DOHH2 (cell line): ENCODE data around the gene GEMIN7.

Experiments used
- H3F3A ChIP-seq: fragments of 200-600 bp; sonication (generic), shearing (Covaris generic); 2 replicates; pipeline ENCODE4 v1.6.0; 2016; ENCODE audit warnings: antibody characterized with exemption, mild to moderate bottlenecking; ENCODE audit not compliant: control insufficient read depth, insufficient read depth
- H3K27ac ChIP-seq: fragments of 200-600 bp; sonication (generic); 2 replicates; pipeline ENCODE4 v1.5.1; 2014; ENCODE audit warnings: low read depth, mild to moderate bottlenecking, low read length, moderate library complexity
- H3K27me3 ChIP-seq: fragments of 200-600 bp; sonication (generic); 2 replicates; pipeline ENCODE4 v1.6.1; 2014; ENCODE audit warnings: mild to moderate bottlenecking, low read length, mixed read lengths; ENCODE audit not compliant: control insufficient read depth
- H3K36me3 ChIP-seq: fragments of 200-600 bp; sonication (generic); 2 replicates; pipeline ENCODE4 v1.6.1; 2014; ENCODE audit warnings: mild to moderate bottlenecking, low read length, moderate library complexity, mixed read lengths; ENCODE audit not compliant: control insufficient read depth
- H3K4me1 ChIP-seq: fragments of 200-600 bp; sonication (generic); 2 replicates; pipeline ENCODE4 v1.6.1; 2014; ENCODE audit warnings: mild to moderate bottlenecking, low read length, mixed read lengths; ENCODE audit not compliant: control insufficient read depth
- H3K4me2 ChIP-seq: fragments of 200-600 bp; sonication (generic); 2 replicates; pipeline ENCODE4 v1.6.0; 2014; ENCODE audit warnings: mild to moderate bottlenecking, low read length, moderate library complexity
- H3K4me3 ChIP-seq: fragments of 200-600 bp; sonication (generic); 2 replicates; pipeline ENCODE4 v1.5.1; 2014; ENCODE audit warnings: mild to moderate bottlenecking, low read length, mixed read lengths
- H3K79me2 ChIP-seq: fragments of 200-600 bp; sonication (generic); 2 replicates; pipeline ENCODE4 v1.6.1; 2014; ENCODE audit warnings: mild to moderate bottlenecking, low read length, mixed read lengths; ENCODE audit not compliant: control insufficient read depth
- H3K9me2 ChIP-seq: fragments of 200-600 bp; sonication (generic); replicated peaks from 2 replicates; pipeline ENCODE4 v1.6.1; 2014; ENCODE audit warnings: mild to moderate bottlenecking, low read length, mixed read lengths; ENCODE audit not compliant: control insufficient read depth
- H3K9me3 ChIP-seq: fragments of 200-600 bp; sonication (generic); 2 replicates; pipeline ENCODE4 v1.6.1; 2014; ENCODE audit warnings: antibody characterized with exemption, low read length, mixed read lengths; ENCODE audit not compliant: control insufficient read depth, insufficient read depth
- H4K20me1 ChIP-seq: fragments of 200-600 bp; sonication (generic); 2 replicates; pipeline ENCODE4 v1.6.0; 2014; ENCODE audit warnings: low read depth, mild to moderate bottlenecking, antibody characterized with exemption, low read length, moderate library complexity; ENCODE audit not compliant: control insufficient read depth, insufficient read depth
- CTCF ChIP-seq: fragments of 200-600 bp; sonication (generic); IDR thresholded peaks from one replicate; pipeline ENCODE4 v1.5.1; 2014; ENCODE audit warnings: antibody characterized with exemption, mild to moderate bottlenecking, low read depth, low read length; ENCODE audit not compliant: poor library complexity, severe bottlenecking
- EZH2phosphoT487 ChIP-seq: fragments of 200-600 bp; sonication (generic); IDR thresholded peaks from 2 replicates; pipeline ENCODE4 v1.6.1; 2017; ENCODE audit warnings: borderline replicate concordance, mild to moderate bottlenecking, antibody characterized with exemption, low read length, moderate library complexity, mixed read lengths

GEMIN7 gene

GRCh38 chr19:45061965-45062364, 17.1 kb upstream of the GEMIN7 start:
- peaks cover 31% of the 10 kb centered on the region for H3K79me2 ChIP-seq
- no peak for TF ChIP-seq EZH2phosphoT487
- TF ChIP-seq CTCF: no peak
- H3K36me3 ChIP-seq: peaks cover 80% of the 10 kb centered on the region

GRCh38 chr19:45063851-45064801, 14.9 kb upstream of the GEMIN7 start:
- Histone ChIP-seq H3K79me2 (peaks cover 31% of the 10 kb centered on the region), H3K4me3 (no peak overlapping the region), H4K20me1 (peaks cover 3% of the 10 kb centered on the region; the same call in 1 of the 2 replicates), H3K27me3 (no peaks in the 10 kb centered on the region), H3K9me2 (no peaks in the 10 kb centered on the region), H3K9me3 (no peaks in the 10 kb centered on the region), H3F3A (no peaks in the 10 kb centered on the region), H3K4me2 (no peak overlapping the region), H3K4me1 (peaks cover 27% of the 10 kb centered on the region), H3K36me3 (peaks cover 78% of the 10 kb centered on the region), H3K27ac (no peak overlapping the region)
- TF ChIP-seq CTCF: no peak
- no peak for TF ChIP-seq EZH2phosphoT487

More at GRCh38 chr19:45061965-45062364, 17.1 kb upstream of the GEMIN7 start:
- H3K4me1 ChIP-seq: peaks cover 14% of the 10 kb centered on the region
- H3K27ac ChIP-seq: no peak overlapping the region
- H4K20me1 ChIP-seq: peaks cover 3% of the 10 kb centered on the region; the same call in 1 of the 2 replicates
- H3K9me3 ChIP-seq: no peaks in the 10 kb centered on the region
- no peak overlapping the region for H3K4me2 ChIP-seq
- H3K27me3 ChIP-seq: no peaks in the 10 kb centered on the region
- no peaks in the 10 kb centered on the region for H3F3A ChIP-seq
- H3K4me3 ChIP-seq: no peak overlapping the region
- no peaks in the 10 kb centered on the region for H3K9me2 ChIP-seq

GRCh38 chr19:45066921-45067661, 12.0 kb upstream of the GEMIN7 start:
- Histone ChIP-seq H3K4me1 (peaks cover 35% of the 10 kb centered on the region), H3K36me3 (peaks cover 78% of the 10 kb centered on the region), H3K9me2 (no peaks in the 10 kb centered on the region), H3K9me3 (no peaks in the 10 kb centered on the region), H3K4me3 (no peak overlapping the region), H3K79me2 (peaks cover 24% of the 10 kb centered on the region), H3K27ac (no peak overlapping the region), H4K20me1 (peaks cover 2% of the 10 kb centered on the region; the same call in 1 of the 2 replicates), H3K4me2 (no peak overlapping the region), H3K27me3 (no peaks in the 10 kb centered on the region), H3F3A (peaks cover 10% of the 10 kb centered on the region; the same call in 1 of the 2 replicates)
- no peak for TF ChIP-seq CTCF
- TF ChIP-seq EZH2phosphoT487: no peak
